Memory B cell (primary cell): ENCODE measurements around the gene NAA80.
"Not testable (repeated sequence)": the region's sequence is repeated elsewhere in the genome, so short reads cannot be mapped to it uniquely, and the experiment has no call there.

Source experiments
- ATAC-seq: fragments of 150-1000 bp; cut with Tn5 transposase; 2 replicates; pipeline ENCODE4 v1.10.0; 2021; ENCODE audit warnings: low read depth, mild to moderate bottlenecking, moderate library complexity
- DNase-seq, 2 donors: peaks; one replicate each; pipeline ENCODE4 v3.0.0; 2022; ENCODE audit warnings: low spot score in 2 of 2
- H3K27ac Mint-ChIP-seq: one replicate; pipeline ENCODE4 v1.8.0; 2022; ENCODE audit warnings: mild to moderate bottlenecking, moderate library complexity, mixed read lengths
- H3K27me3 Mint-ChIP-seq: one replicate; pipeline ENCODE4 v1.8.0; 2022; ENCODE audit warnings: mixed read lengths
- H3K36me3 Mint-ChIP-seq: one replicate; pipeline ENCODE4 v1.8.0; 2022; ENCODE audit warnings: mild to moderate bottlenecking, mixed read lengths
- H3K4me1 Mint-ChIP-seq: one replicate; pipeline ENCODE4 v1.8.0; 2022; ENCODE audit warnings: mixed read lengths
- H3K4me3 Mint-ChIP-seq: one replicate; pipeline ENCODE4 v1.8.0; 2022; ENCODE audit warnings: mild to moderate bottlenecking, moderate library complexity, mixed read lengths
- H3K9me3 Mint-ChIP-seq: one replicate; pipeline ENCODE4 v1.8.0; 2022; ENCODE audit warnings: mixed read lengths

The NAA80 gene

DNA sequence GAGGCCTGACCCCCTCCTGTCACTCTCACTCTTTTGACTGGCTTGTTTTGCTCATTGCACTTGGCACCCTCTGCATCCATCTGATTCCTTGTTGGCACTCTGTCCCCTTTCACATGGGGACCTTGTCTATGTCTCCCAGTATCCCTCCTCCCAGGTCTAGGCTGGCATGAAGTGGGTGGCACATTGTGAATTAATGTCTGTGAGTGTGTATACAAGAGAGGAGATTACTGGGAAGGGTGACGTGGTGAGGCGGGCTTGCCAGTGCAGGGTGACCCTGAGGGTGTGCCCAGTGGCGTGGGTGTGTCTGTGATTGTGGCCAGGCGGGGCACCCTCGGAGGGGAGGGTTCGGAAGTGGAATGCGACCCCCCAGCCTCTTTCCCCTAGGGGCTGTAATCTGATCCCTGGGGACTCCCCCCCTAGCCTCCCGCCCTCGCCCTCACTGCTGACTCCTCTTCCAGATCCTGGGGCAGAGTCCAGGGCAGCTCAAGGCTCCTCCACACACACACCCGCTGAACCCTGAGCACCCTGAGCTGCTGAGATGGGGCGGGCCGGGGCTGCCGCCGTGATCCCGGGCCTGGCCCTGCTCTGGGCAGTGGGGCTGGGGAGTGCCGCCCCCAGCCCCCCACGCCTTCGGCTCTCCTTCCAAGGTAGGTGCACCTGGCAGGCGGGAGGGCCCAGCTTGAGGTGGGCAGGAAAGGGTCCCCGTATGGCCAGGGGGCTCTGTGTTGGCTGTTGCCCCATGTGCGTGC is 30.3 kb downstream of the NAA80 start, which contains the start of gene SEMA3B:
TSS of gene SEMA3B (plus strand) at position 445 of the 749 bp plus-strand sequence. CDS start at position 539, 94 bp downstream.
- peaks cover 11% of the 10 kb centered on the region for H3K27me3 Mint-ChIP-seq
- no peak for DNase-seq
- no peak within 1 kb of the TSS for H3K27ac Mint-ChIP-seq
- H3K9me3 Mint-ChIP-seq: no peaks in the 10 kb centered on the region
- ATAC-seq: no peak
- H3K4me3 Mint-ChIP-seq: no peak within 1 kb of the TSS
- H3K36me3 Mint-ChIP-seq: no peaks in the 10 kb centered on the region
- peaks cover 7% of the 10 kb centered on the region for H3K4me1 Mint-ChIP-seq

- ATAC-seq (no peak), DNase-seq (no peak)
- H3K4me1 Mint-ChIP-seq: peaks cover 7% of the 10 kb centered on the region
- no peaks in the 10 kb centered on the region for H3K9me3 Mint-ChIP-seq
- no peak overlapping the region for H3K4me3 Mint-ChIP-seq
- H3K27ac Mint-ChIP-seq: no peak overlapping the region
- peaks cover 11% of the 10 kb centered on the region for H3K27me3 Mint-ChIP-seq
- no peaks in the 10 kb centered on the region for H3K36me3 Mint-ChIP-seq
Observed at GRCh38 chr3:50268276-50268675, 30.9 kb downstream of the NAA80 start.

GRCh38 chr3:50267280-50267913 is 31.8 kb downstream of the NAA80 start:
- Mint-ChIP-seq H3K27ac (no peak overlapping the region), H3K9me3 (no peaks in the 10 kb centered on the region), H3K4me1 (peaks cover 3% of the 10 kb centered on the region), H3K4me3 (no peak overlapping the region), H3K36me3 (no peaks in the 10 kb centered on the region), H3K27me3 (peaks cover 7% of the 10 kb centered on the region)
- no peak for ATAC-seq
- DNase-seq: no peak

GRCh38 chr3:50266836-50267235 is 32.4 kb downstream of the NAA80 start:
- DNase-seq (no peak), ATAC-seq (no peak)
- no peak overlapping the region for H3K27ac Mint-ChIP-seq
- H3K4me3 Mint-ChIP-seq: no peak overlapping the region
- H3K27me3 Mint-ChIP-seq: peaks cover 7% of the 10 kb centered on the region
- H3K9me3 Mint-ChIP-seq: no peaks in the 10 kb centered on the region
- peaks cover 3% of the 10 kb centered on the region for H3K4me1 Mint-ChIP-seq
- no peaks in the 10 kb centered on the region for H3K36me3 Mint-ChIP-seq

GRCh38 chr3:50266017-50266416 is 33.2 kb downstream of the NAA80 start:
- H3K27me3 Mint-ChIP-seq: peaks cover 7% of the 10 kb centered on the region
- H3K36me3 Mint-ChIP-seq: no peaks in the 10 kb centered on the region
- DNase-seq (no peak), ATAC-seq (no peak)
- peaks cover 3% of the 10 kb centered on the region for H3K4me1 Mint-ChIP-seq
- no peak overlapping the region for H3K27ac Mint-ChIP-seq
- no peak overlapping the region for H3K4me3 Mint-ChIP-seq
- H3K9me3 Mint-ChIP-seq: no peaks in the 10 kb centered on the region

DNA sequence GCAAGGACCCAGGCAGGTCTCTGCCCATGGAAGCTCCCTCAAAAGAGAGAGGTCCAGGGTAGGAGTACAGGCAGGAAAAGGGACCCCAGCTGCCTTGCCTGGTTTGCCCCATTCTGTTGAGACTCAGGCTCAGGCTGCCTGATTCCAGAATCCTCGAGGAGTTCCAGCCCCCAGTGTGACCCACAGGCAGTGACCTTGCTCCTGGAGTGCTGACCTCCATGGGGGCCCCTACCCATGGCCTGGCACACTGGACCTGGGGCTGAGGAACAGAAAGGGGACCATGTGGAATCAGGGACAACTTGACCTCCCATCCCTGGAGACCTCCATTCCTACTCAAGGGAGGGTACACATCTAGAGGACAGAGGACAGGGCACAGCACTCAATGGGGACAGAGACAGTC is 33.6 kb downstream of the NAA80 start:
- H3K4me1 Mint-ChIP-seq: peaks cover 3% of the 10 kb centered on the region
- no peak overlapping the region for H3K4me3 Mint-ChIP-seq
- H3K36me3 Mint-ChIP-seq: no peaks in the 10 kb centered on the region
- H3K9me3 Mint-ChIP-seq: no peaks in the 10 kb centered on the region
- ATAC-seq (no peak), DNase-seq (no peak)
- H3K27me3 Mint-ChIP-seq: peaks cover 7% of the 10 kb centered on the region
- H3K27ac Mint-ChIP-seq: no peak overlapping the region

GRCh38 chr3:50264964-50265485 is 34.2 kb downstream of the NAA80 start:
- H3K36me3 Mint-ChIP-seq: no peaks in the 10 kb centered on the region

DNA sequence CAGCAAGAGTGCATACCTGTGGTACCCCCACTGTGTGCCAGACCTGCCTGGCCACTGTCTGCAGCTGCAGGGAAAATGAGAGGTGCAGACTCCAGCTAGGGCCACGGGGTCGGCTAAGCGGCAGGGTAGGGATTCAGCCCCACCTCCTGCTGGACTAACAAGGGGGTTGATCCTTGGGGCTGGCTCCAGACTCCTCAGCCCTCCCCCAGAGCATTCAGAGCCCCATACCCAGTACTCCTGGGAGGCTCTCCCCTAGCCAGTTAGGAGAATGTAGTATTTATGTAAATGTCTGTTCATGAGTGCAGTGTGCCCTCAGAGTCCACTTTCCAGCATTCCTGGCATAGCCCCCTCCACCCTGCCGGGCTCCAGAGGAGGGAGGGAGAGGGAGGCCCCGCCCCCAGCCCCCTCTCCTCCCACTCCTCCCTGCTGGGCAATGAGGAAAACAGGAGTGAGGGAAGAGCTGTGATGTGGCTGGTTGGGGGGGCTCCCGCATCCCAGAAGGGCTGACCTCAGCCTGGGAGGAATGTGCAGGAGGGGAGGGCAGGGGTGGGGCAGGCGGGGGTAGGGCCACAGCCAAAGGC is 34.7 kb downstream of the NAA80 start:
- no peak overlapping the region for H3K27ac Mint-ChIP-seq
- peaks cover 5% of the 10 kb centered on the region for H3K27me3 Mint-ChIP-seq
- ATAC-seq (no peak), DNase-seq (no peak)
- no peak overlapping the region for H3K4me3 Mint-ChIP-seq
- H3K9me3 Mint-ChIP-seq: no peaks in the 10 kb centered on the region
- peaks cover 5% of the 10 kb centered on the region for H3K4me1 Mint-ChIP-seq
- no peaks in the 10 kb centered on the region for H3K36me3 Mint-ChIP-seq

More at GRCh38 chr3:50264964-50265485, 34.2 kb downstream of the NAA80 start:
- Mint-ChIP-seq H3K27me3 (peaks cover 7% of the 10 kb centered on the region), H3K4me3 (no peak overlapping the region), H3K4me1 (peaks cover 3% of the 10 kb centered on the region), H3K9me3 (no peaks in the 10 kb centered on the region), H3K27ac (no peak overlapping the region)
- no peak for ATAC-seq
- no peak for DNase-seq

DNA sequence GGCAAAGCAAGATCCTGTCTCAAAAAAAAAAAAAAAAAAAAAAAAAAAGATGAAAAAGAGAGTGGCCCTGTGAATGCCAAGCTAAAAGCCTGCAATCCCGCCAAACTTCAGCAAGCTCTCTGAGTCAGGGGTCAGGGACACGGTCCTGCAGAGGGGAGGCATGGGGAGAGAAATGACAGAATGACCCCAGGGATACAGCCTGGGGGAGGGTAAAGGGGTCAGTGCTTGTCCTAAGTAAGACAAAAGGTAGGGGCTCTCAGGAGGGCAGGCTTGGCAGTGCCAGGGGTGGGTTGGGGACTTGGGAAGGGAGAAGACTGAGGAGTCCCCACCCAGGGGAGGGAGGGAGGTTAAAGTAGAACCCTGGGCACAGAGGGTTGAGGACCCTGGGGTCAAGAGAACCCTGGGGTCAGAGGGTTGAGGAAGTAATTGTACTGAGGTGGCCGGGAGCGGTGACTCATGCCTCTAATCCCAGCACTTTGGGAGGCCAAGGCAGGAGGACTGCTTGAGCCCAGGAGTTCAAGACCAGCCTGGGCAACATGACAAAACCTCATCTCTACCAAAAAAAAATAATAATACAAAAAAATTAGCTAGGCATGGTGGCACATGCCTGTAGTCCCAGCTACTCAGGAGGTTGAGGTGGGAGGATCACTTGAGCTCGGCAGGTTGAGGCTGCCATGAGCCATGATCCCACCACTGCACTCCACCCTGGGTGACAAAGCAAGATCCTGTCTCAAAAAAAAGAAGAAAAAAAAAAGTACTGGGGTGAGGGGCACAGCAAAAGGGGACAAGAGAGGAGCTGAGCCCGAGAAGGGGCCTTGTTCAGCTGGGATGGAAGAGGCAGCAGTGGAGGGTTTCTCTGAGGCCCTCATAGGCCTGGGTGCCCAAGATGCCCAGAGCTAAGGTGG is 35.5 kb downstream of the NAA80 start:
- Mint-ChIP-seq H3K36me3 (peaks cover 2% of the 10 kb centered on the region), H3K9me3 (no peaks in the 10 kb centered on the region), H3K27ac (no peak overlapping the region), H3K4me3 (no peak overlapping the region), H3K4me1 (peaks cover 5% of the 10 kb centered on the region), H3K27me3 (peaks cover 4% of the 10 kb centered on the region)
- ATAC-seq: no peak
- DNase-seq: no peak

- H3K27me3 Mint-ChIP-seq: peaks cover 2% of the 10 kb centered on the region
- ATAC-seq: no peak
- peaks cover 3% of the 10 kb centered on the region for H3K4me1 Mint-ChIP-seq
- H3K9me3 Mint-ChIP-seq: no peaks in the 10 kb centered on the region
- DNase-seq: no peak
- H3K27ac Mint-ChIP-seq: no peak overlapping the region
- H3K36me3 Mint-ChIP-seq: peaks cover 9% of the 10 kb centered on the region
- no peak overlapping the region for H3K4me3 Mint-ChIP-seq
Observed at GRCh38 chr3:50262778-50263177, 36.4 kb downstream of the NAA80 start.

DNA sequence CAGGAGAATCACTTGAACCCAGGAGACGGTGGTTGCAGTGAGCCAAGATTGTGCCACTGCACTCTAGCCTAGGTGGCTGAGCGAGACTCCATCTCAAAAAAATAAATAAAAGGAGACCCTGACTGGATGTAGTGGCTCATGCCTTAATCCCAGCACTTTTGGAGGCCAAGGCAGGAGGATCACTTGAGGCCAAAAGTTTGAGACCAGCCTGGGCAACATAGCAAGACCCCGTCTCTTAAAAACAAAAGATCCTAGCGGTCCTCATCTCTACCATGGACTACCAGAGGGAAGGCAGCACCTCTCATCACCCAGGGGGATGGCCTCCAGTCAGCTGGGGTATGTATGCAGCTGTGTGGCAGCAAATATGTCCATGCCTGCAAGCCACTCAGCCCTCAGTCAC is 37.0 kb downstream of the NAA80 start:
- H3K36me3 Mint-ChIP-seq: peaks cover 12% of the 10 kb centered on the region
- not testable (repeated sequence) for ATAC-seq, H3K4me3 Mint-ChIP-seq, DNase-seq, H3K9me3 Mint-ChIP-seq, H3K27me3 Mint-ChIP-seq, H3K27ac Mint-ChIP-seq, H3K4me1 Mint-ChIP-seq

GRCh38 chr3:50261505-50261904 is 37.7 kb downstream of the NAA80 start:
- H3K4me3 Mint-ChIP-seq: no peak overlapping the region
- H3K4me1 Mint-ChIP-seq: peaks cover 3% of the 10 kb centered on the region
- no peak for ATAC-seq
- peaks cover 14% of the 10 kb centered on the region for H3K36me3 Mint-ChIP-seq
- H3K9me3 Mint-ChIP-seq: no peaks in the 10 kb centered on the region
- no peak overlapping the region for H3K27ac Mint-ChIP-seq
- H3K27me3 Mint-ChIP-seq: peaks cover 2% of the 10 kb centered on the region
- DNase-seq: no peak

GRCh38 chr3:50260942-50261441 is 38.2 kb downstream of the NAA80 start:
- peaks cover 3% of the 10 kb centered on the region for H3K4me1 Mint-ChIP-seq
- no peak overlapping the region for H3K27ac Mint-ChIP-seq
- peaks cover 14% of the 10 kb centered on the region for H3K36me3 Mint-ChIP-seq
- H3K9me3 Mint-ChIP-seq: no peaks in the 10 kb centered on the region
- H3K4me3 Mint-ChIP-seq: no peak overlapping the region
- ATAC-seq: no peak
- H3K27me3 Mint-ChIP-seq: peaks cover 2% of the 10 kb centered on the region
- DNase-seq: no peak
